Tibial artery (tissue), 4 donors: Measurements from ENCODE around the gene LAPTM4A.

Experiments used
- DNase-seq, 2 donors: peaks; one replicate each; pipeline ENCODE4 v3.0.0-alpha.2; 2019
- H3K27ac ChIP-seq, 2 donors: fragments of 200-600 bp; sonication (generic) in 1 of 2; 1 replicate in 1 of 2; 2 replicates in 1 of 2; pipeline ENCODE4 v1.5.1; 2018 to 2019; ENCODE audit warnings: mild to moderate bottlenecking in 1 of 2
- H3K27me3 ChIP-seq, 2 donors: fragments of 200-600 bp; sonication (generic) in 1 of 2; one replicate each; pipeline versions ENCODE4 v1.5.1 to v1.6.0; 2016 to 2019
- H3K36me3 ChIP-seq, 3 donors: fragments of 200-600 bp; sonication (generic) in 2 of 3; one replicate each; pipeline ENCODE4 v1.5.1; 2016 to 2019; ENCODE audit warnings: mild to moderate bottlenecking in 2 of 3
- H3K4me1 ChIP-seq, 4 donors: fragments of 200-600 bp; sonication (generic) in 2 of 4; 1 replicate in 3 of 4; 2 replicates in 1 of 4; pipeline ENCODE4 v1.5.1; 2016 to 2019
- H3K4me3 ChIP-seq, 2 donors: fragments of 200-600 bp; sonication (generic) in 1 of 2; 1 replicate in 1 of 2; 2 replicates in 1 of 2; pipeline ENCODE4 v1.5.1; 2018 to 2019; ENCODE audit warnings: mild to moderate bottlenecking in 2 of 2
- H3K9me3 ChIP-seq, 3 donors: fragments of 200-600 bp; sonication (generic) in 1 of 3; one replicate each; pipeline ENCODE4 v1.5.1; 2016 to 2019
- CTCF ChIP-seq, 2 experiments: fragments of 200-600 bp in 1 of 2; fragments of 450-650 bp in 1 of 2; IDR thresholded peaks; one replicate each; pipeline ENCODE4 v1.5.1; 2017 to 2019; ENCODE audit warnings: antibody characterized with exemption in 2 of 2, mild to moderate bottlenecking in 1 of 2, moderate library complexity in 1 of 2
- intact Hi-C: fragments of 100-400 bp; cut with DNase I; formaldehyde crosslinking; loops from one replicate; pipeline ENCODE4 v1.15.0; 2023; ENCODE audit warnings: low total_unique reads

LAPTM4A gene

GRCh38 chr2:20051532-20052228 lies at the start of gene LAPTM4A:
LAPTM4A (minus strand) TSS chr2:20051628; CDS start chr2:20051520, 108 bp downstream.
- Histone ChIP-seq H3K4me1 (peaks cover 0 to 38% (median 26%) of the 10 kb centered on the region in 4 donors), H3K9me3 (no peaks in the 10 kb centered on the region), H3K36me3 (no peaks in the 10 kb centered on the region), H3K4me3 (peak within 1 kb of the TSS; percentile 94 to 97), H3K27me3 (no peaks in the 10 kb centered on the region), H3K27ac (peak within 1 kb of the TSS; percentile 96 to 98)
- intact Hi-C loops = no loop called here
- peak; percentile 22 to 49 for TF ChIP-seq CTCF (IDR thresholded peaks at IDR 0.05)
- DNase-seq = peak; percentile 99

- Histone ChIP-seq H3K9me3 (no peaks in the 10 kb centered on the region), H3K4me3 (no peak overlapping the region), H3K27me3 (peaks cover 0 to 16% of the 10 kb centered on the region in 2 donors), H3K36me3 (no peaks in the 10 kb centered on the region), H3K27ac (no peak overlapping the region), H3K4me1 (peaks cover 0 to 3% (median 0%) of the 10 kb centered on the region in 4 donors)
- TF ChIP-seq CTCF (IDR thresholded peaks at IDR 0.05) = no peak
- DNase-seq = no peak
- intact Hi-C loops = no loop called here
Observed at GRCh38 chr2:20100711-20101110, 49.3 kb upstream of the LAPTM4A start.

- no peak for TF ChIP-seq CTCF (IDR thresholded peaks at IDR 0.05)
- no peak overlapping the region for H3K27ac ChIP-seq
- peaks cover 0 to 6% of the 10 kb centered on the region in 2 donors for H3K27me3 ChIP-seq
- DNase-seq = no peak
- H3K9me3 ChIP-seq = no peaks in the 10 kb centered on the region
- no peak overlapping the region for H3K4me3 ChIP-seq
- intact Hi-C loops = loop anchor here (5.0 kb wide), 1 partner anchor 137 kb away; no protein-coding TSS in a partner anchor
- peaks cover 0 to 3% (median 0%) of the 10 kb centered on the region in 4 donors for H3K4me1 ChIP-seq
- H3K36me3 ChIP-seq = no peaks in the 10 kb centered on the region
Observed at GRCh38 chr2:20099780-20100179, 48.4 kb upstream of the LAPTM4A start.

- intact Hi-C loops = loop anchor here (2.0 to 5.0 kb wide), 2 partner anchors 85 to 136 kb away; partner anchors contain the start of gene MATN3
- peak; percentile 84 to 89 for TF ChIP-seq CTCF (IDR thresholded peaks at IDR 0.05)
Observed at GRCh38 chr2:20097889-20098714, 46.7 kb upstream of the LAPTM4A start.

GRCh38 chr2:20095469-20095868 lies 44.0 kb upstream of the LAPTM4A start:
- intact Hi-C loops = loop anchor here (5.0 kb wide), 1 partner anchor 133 kb away; no protein-coding TSS in a partner anchor
- Histone ChIP-seq H3K27me3 (peaks cover 0 to 6% of the 10 kb centered on the region in 2 donors), H3K36me3 (no peaks in the 10 kb centered on the region), H3K9me3 (no peaks in the 10 kb centered on the region), H3K4me1 (peaks cover 0 to 15% (median 6%) of the 10 kb centered on the region in 4 donors), H3K27ac (no peak overlapping the region), H3K4me3 (no peak overlapping the region)
- no peak for DNase-seq
- TF ChIP-seq CTCF (IDR thresholded peaks at IDR 0.05) = no peak

More at GRCh38 chr2:20097889-20098714, 46.7 kb upstream of the LAPTM4A start:
- Histone ChIP-seq H3K27me3 (peaks cover 0 to 6% of the 10 kb centered on the region in 2 donors), H3K36me3 (no peaks in the 10 kb centered on the region), H3K4me3 (no peak overlapping the region), H3K4me1 (peaks cover 0 to 3% (median 0%) of the 10 kb centered on the region in 4 donors), H3K27ac (no peak overlapping the region), H3K9me3 (no peaks in the 10 kb centered on the region)
- DNase-seq = peak; percentile 75 to 88
